CD4-positive, alpha-beta memory T cell (primary cell): Measurements from ENCODE around the gene PGLYRP1. TPM values are rescaled to one million over a fixed set of nuclear protein-coding genes. Genes with fewer than 3 reads are reported as not detected.

Experiments used
- CTCF ChIA-PET: fragments of 350-600 bp; sonication (Branson Sonifier 250); formaldehyde crosslinking; loops from one replicate; lab custom pipeline; 2021; ENCODE audit warnings: inconsistent platforms; ENCODE audit not compliant: partially characterized antibody; lab: Charles Lee
- POLR2A ChIA-PET: fragments of 350-600 bp; sonication (Branson Sonifier 250); formaldehyde crosslinking; loops from one replicate; lab custom pipeline; 2021; ENCODE audit not compliant: partially characterized antibody; lab: Charles Lee
- DNase-seq, 5 donors: peaks; one replicate each; pipeline versions ENCODE4 v3.0.0 to v3.0.0-alpha.2; 2020 to 2022; ENCODE audit warnings: mixed read lengths in 1 of 5
- H3K27ac ChIP-seq: one replicate; pipeline ENCODE4 v1.7.0; 2013; ENCODE audit warnings: low read depth, low read length
- H3K27me3 ChIP-seq: 2 replicates; pipeline ENCODE4 v1.7.0; 2013; ENCODE audit warnings: mild to moderate bottlenecking, low read length, moderate library complexity; ENCODE audit not compliant: insufficient read depth
- H3K36me3 ChIP-seq: 2 replicates; pipeline ENCODE4 v1.7.0; 2013; ENCODE audit warnings: mild to moderate bottlenecking, low read length, moderate library complexity; ENCODE audit not compliant: insufficient read depth
- H3K4me1 ChIP-seq: 2 replicates; pipeline ENCODE4 v1.7.0; 2013; ENCODE audit warnings: mild to moderate bottlenecking, low read length, moderate library complexity; ENCODE audit not compliant: insufficient read depth
- H3K4me3 ChIP-seq, 2 donors: one replicate each; pipeline ENCODE4 v1.7.0; 2013; ENCODE audit warnings: low read length in 2 of 2, mild to moderate bottlenecking in 1 of 2
- H3K9me3 ChIP-seq, 2 donors: one replicate each; pipeline ENCODE4 v1.7.0; 2013; ENCODE audit warnings: low read length in 2 of 2, control low read depth in 1 of 2; ENCODE audit not compliant: control insufficient read depth in 1 of 2
- H3K27ac Mint-ChIP-seq, 7 donors: one replicate each; pipeline ENCODE4 v1.8.0; 2020 to 2021; ENCODE audit warnings: mixed read lengths in 7 of 7, mild to moderate bottlenecking in 6 of 7, inconsistent platforms in 3 of 7, moderate library complexity in 3 of 7
- H3K27me3 Mint-ChIP-seq, 2 donors: one replicate each; pipeline ENCODE4 v1.8.0; 2020 to 2021; ENCODE audit warnings: mixed read lengths in 2 of 2
- H3K36me3 Mint-ChIP-seq, 2 donors: one replicate each; pipeline ENCODE4 v1.8.0; 2020 to 2021; ENCODE audit warnings: mixed read lengths in 2 of 2, inconsistent platforms in 1 of 2, mild to moderate bottlenecking in 1 of 2
- H3K4me1 Mint-ChIP-seq, 4 donors: one replicate each; pipeline ENCODE4 v1.8.0; 2020 to 2021; ENCODE audit warnings: mixed read lengths in 4 of 4, mild to moderate bottlenecking in 1 of 4
- H3K4me3 Mint-ChIP-seq, 8 donors: one replicate each; pipeline ENCODE4 v1.8.0; 2020 to 2021; ENCODE audit warnings: mixed read lengths in 8 of 8, mild to moderate bottlenecking in 7 of 8, moderate library complexity in 6 of 8, inconsistent platforms in 3 of 8
- H3K9me3 Mint-ChIP-seq, 8 donors: one replicate each; pipeline ENCODE4 v1.8.0; 2020 to 2021; ENCODE audit warnings: mixed read lengths in 8 of 8, mild to moderate bottlenecking in 5 of 8, inconsistent platforms in 3 of 8, moderate library complexity in 1 of 8
- intact Hi-C: fragments of 100-400 bp; cut with micrococcal nuclease; formaldehyde crosslinking; loops from one replicate; pipeline ENCODE4 v1.15.1; 2023
- polyA plus RNA-seq, 2 donors: library from polyadenylated mRNA; unstranded; fragments of 300-500 nt; fragmentation: Illumina TruSeq; gene quantifications; one replicate each; pipeline ENCODE4 v1.2.3, GENCODE V29; 2021
- total RNA-seq, 2 experiments: library from RNA; stranded (reverse); gene quantifications; one replicate each; pipeline ENCODE4 v1.2.3, GENCODE V29; 2021

The PGLYRP1 gene
- total and polyA plus RNA-seq, 4 experiments from 2014 or later, result not detected

- Histone ChIP-seq H3K27ac (no peak overlapping the region), H3K27me3 (peaks cover 21% of the 10 kb centered on the region), H3K36me3 (no peaks in the 10 kb centered on the region), H3K9me3 (no peaks in the 10 kb centered on the region), H3K4me1 (no peaks in the 10 kb centered on the region), H3K4me3 (no peak overlapping the region)
- Mint-ChIP-seq H3K27ac (no peak overlapping the region), H3K4me1 (no peaks in the 10 kb centered on the region), H3K4me3 (no peak overlapping the region), H3K36me3 (peaks cover 0 to 3% of the 10 kb centered on the region in 2 donors), H3K9me3 (peaks cover 2 to 24% (median 8%) of the 10 kb centered on the region in 8 donors), H3K27me3 (peaks cover 44 to 46% of the 10 kb centered on the region in 2 donors)
- intact Hi-C loops, result no loop called here
- ChIA-PET POLR2A (no interaction called here), CTCF (interaction anchor here (1.0 to 2.6 kb wide), 4 partner anchors 11 to 495 kb away, joined by 3 to 10 read pairs (median 4); no protein-coding TSS in a partner anchor)
- no peak for DNase-seq
Observed at GRCh38 chr19:46042252-46042883, 19.5 kb upstream of the PGLYRP1 start.

- no peak for DNase-seq
- Mint-ChIP-seq H3K4me3 (no peak within 1 kb of the TSS), H3K27me3 (peaks cover 37 to 40% of the 10 kb centered on the region in 2 donors), H3K9me3 (peaks cover 2 to 25% (median 10%) of the 10 kb centered on the region in 8 donors), H3K27ac (no peak within 1 kb of the TSS), H3K4me1 (no peaks in the 10 kb centered on the region), H3K36me3 (peaks cover 0 to 3% of the 10 kb centered on the region in 2 donors)
- Histone ChIP-seq H3K27ac (no peak within 1 kb of the TSS), H3K4me1 (no peaks in the 10 kb centered on the region), H3K36me3 (no peaks in the 10 kb centered on the region), H3K4me3 (no peak within 1 kb of the TSS), H3K9me3 (no peaks in the 10 kb centered on the region), H3K27me3 (peaks cover 21% of the 10 kb centered on the region)
- CTCF ChIA-PET, result interaction anchor here (1.0 kb wide), 1 partner anchor 13 kb away, joined by 5 read pairs; no protein-coding TSS in a partner anchor
- intact Hi-C loops, result no loop called here
- POLR2A ChIA-PET, result no interaction called here
Observed at GRCh38 chr19:46040952-46041500, 18.2 kb upstream of the PGLYRP1 start, which contains the start of gene IGFL4. Gene IGFL4 (minus strand): TSS chr19:46041002. CDS start chr19:46040962, 40 bp downstream.

- no peaks in the 10 kb centered on the region for H3K36me3 ChIP-seq
- Mint-ChIP-seq H3K27me3 (peaks cover 36 to 38% of the 10 kb centered on the region in 2 donors), H3K4me1 (no peaks in the 10 kb centered on the region), H3K27ac (no peak overlapping the region), H3K9me3 (peaks cover 2 to 25% (median 8%) of the 10 kb centered on the region in 8 donors), H3K36me3 (peaks cover 0 to 3% of the 10 kb centered on the region in 2 donors), H3K4me3 (no peak overlapping the region)
- H3K9me3 ChIP-seq, result no peaks in the 10 kb centered on the region
- no peak overlapping the region for H3K4me3 ChIP-seq
- intact Hi-C loops, result no loop called here
- H3K27me3 ChIP-seq, result peaks cover 21% of the 10 kb centered on the region
- H3K4me1 ChIP-seq, result no peaks in the 10 kb centered on the region
- POLR2A ChIA-PET, result no interaction called here
- CTCF ChIA-PET, result no interaction called here
- H3K27ac ChIP-seq, result no peak overlapping the region
- DNase-seq, result no peak
Observed at GRCh38 chr19:46040125-46040524, 17.3 kb upstream of the PGLYRP1 start.

GRCh38 chr19:46036744-46037128 is 13.9 kb upstream of the PGLYRP1 start:
- H3K27ac ChIP-seq, result no peak overlapping the region
- Mint-ChIP-seq H3K4me1 (no peaks in the 10 kb centered on the region), H3K9me3 (peaks cover 0 to 12% (median 2%) of the 10 kb centered on the region in 8 donors), H3K4me3 (no peak overlapping the region), H3K27ac (no peak overlapping the region), H3K36me3 (peaks cover 0 to 3% of the 10 kb centered on the region in 2 donors), H3K27me3 (peaks cover 17 to 23% of the 10 kb centered on the region in 2 donors)
- ChIA-PET POLR2A (interaction anchor here (1.2 kb wide), 1 partner anchor 10 kb away, joined by 3 read pairs; no protein-coding TSS in a partner anchor), CTCF (interaction anchor here (1.3 to 1.4 kb wide), 2 partner anchors 9 to 228 kb away, joined by 3 to 5 read pairs; no protein-coding TSS in a partner anchor)
- H3K9me3 ChIP-seq, result no peaks in the 10 kb centered on the region
- no peak overlapping the region for H3K4me3 ChIP-seq
- H3K4me1 ChIP-seq, result no peaks in the 10 kb centered on the region
- peaks cover 8% of the 10 kb centered on the region for H3K27me3 ChIP-seq
- H3K36me3 ChIP-seq, result no peaks in the 10 kb centered on the region
- intact Hi-C loops, result no loop called here
- DNase-seq, result no peak

GRCh38 chr19:46035986-46036743 is 13.3 kb upstream of the PGLYRP1 start:
- intact Hi-C loops, result no loop called here
- Histone ChIP-seq H3K36me3 (no peaks in the 10 kb centered on the region), H3K27me3 (peaks cover 5% of the 10 kb centered on the region), H3K9me3 (no peaks in the 10 kb centered on the region), H3K27ac (no peak overlapping the region), H3K4me3 (no peak overlapping the region), H3K4me1 (no peaks in the 10 kb centered on the region)
- ChIA-PET POLR2A (interaction anchor here (1.2 kb wide), 1 partner anchor 10 kb away, joined by 3 read pairs; no protein-coding TSS in a partner anchor), CTCF (interaction anchor here (1.3 to 1.4 kb wide), 2 partner anchors 8 to 229 kb away, joined by 3 to 5 read pairs; no protein-coding TSS in a partner anchor)
- no peak overlapping the region for H3K4me3 Mint-ChIP-seq
- H3K9me3 Mint-ChIP-seq, result peaks cover 0 to 12% (median 2%) of the 10 kb centered on the region in 8 donors
- H3K27ac Mint-ChIP-seq, result no peak overlapping the region
- H3K27me3 Mint-ChIP-seq, result peaks cover 15 to 20% of the 10 kb centered on the region in 2 donors
- H3K36me3 Mint-ChIP-seq, result peaks cover 0 to 1% of the 10 kb centered on the region in 2 donors
- DNase-seq, result no peak
- no peaks in the 10 kb centered on the region for H3K4me1 Mint-ChIP-seq

- Histone ChIP-seq H3K9me3 (no peaks in the 10 kb centered on the region), H3K4me3 (no peak overlapping the region), H3K27me3 (no peaks in the 10 kb centered on the region), H3K36me3 (no peaks in the 10 kb centered on the region), H3K27ac (no peak overlapping the region), H3K4me1 (no peaks in the 10 kb centered on the region)
- Mint-ChIP-seq H3K4me3 (no peak overlapping the region), H3K36me3 (no peaks in the 10 kb centered on the region), H3K9me3 (peaks cover 0 to 10% (median 2%) of the 10 kb centered on the region in 8 donors), H3K4me1 (no peaks in the 10 kb centered on the region), H3K27me3 (peaks cover 9 to 14% of the 10 kb centered on the region in 2 donors), H3K27ac (no peak overlapping the region)
- ChIA-PET POLR2A (no interaction called here), CTCF (no interaction called here)
- DNase-seq, result no peak
- intact Hi-C loops, result no loop called here
Observed at GRCh38 chr19:46035546-46035945, 12.7 kb upstream of the PGLYRP1 start.
